HL-60/S4 (cell line): ENCODE measurements around the gene LRRFIP2.

Experiments
- in situ Hi-C: fragments of 300-500 bp; cut with MboI; formaldehyde crosslinking; loops from 2 replicates; pipeline ENCODE4 v1.14.3; 2022; ENCODE audit warnings: low sequenced_read_pairs

LRRFIP2 gene

DNA sequence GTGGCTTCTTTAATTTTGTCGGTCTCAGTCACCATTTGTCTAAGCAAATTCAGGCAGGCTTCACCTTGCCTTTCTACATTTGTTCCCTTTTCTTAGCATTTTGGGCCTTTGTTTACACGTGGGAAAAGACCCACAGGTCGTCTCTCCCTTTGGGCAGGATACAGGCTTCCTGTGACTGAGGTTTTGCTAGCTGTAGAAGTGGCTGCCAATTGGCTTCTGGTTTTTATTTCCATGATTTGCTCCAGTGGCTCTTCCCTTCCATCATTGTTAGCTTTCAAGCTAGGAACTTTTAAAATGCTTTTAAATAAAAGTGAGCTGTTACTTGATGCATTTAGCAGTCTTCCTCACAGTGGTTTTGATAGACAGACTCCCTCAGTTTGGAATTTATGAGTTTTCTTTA lies 143.8 kb downstream of the LRRFIP2 start:
- in situ Hi-C loops: no loop called here

DNA sequence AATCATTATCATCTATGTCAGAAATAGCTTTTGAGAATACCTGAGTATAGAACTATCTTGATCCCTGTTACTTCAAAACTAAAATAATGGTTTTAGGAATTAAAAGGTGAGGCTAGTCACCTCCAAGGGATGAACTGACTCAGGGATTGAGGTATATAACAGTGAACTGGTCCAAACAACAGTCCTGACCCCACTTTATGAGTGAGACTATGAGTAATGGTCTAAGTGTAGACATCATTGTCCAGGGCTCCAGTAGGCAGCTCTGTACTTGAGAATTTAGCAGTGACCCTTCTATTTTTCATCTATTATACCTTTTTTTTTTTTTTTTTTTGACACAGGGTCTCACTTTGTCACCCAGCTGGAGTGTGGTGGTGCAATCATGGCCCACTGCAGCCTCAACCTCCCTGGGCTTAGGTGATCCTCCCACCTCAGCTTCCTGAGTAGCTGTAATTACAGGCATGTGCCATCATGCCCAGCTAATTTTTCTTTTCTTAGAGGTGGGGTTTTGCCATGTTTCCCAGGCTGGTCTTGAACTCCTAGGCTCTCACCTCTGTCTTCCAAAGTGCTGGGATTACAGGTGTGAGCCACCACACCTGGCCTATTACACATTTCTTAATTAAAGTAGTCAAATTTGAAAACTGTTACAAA lies 144.7 kb downstream of the LRRFIP2 start:
- in situ Hi-C loops: no loop called here

DNA sequence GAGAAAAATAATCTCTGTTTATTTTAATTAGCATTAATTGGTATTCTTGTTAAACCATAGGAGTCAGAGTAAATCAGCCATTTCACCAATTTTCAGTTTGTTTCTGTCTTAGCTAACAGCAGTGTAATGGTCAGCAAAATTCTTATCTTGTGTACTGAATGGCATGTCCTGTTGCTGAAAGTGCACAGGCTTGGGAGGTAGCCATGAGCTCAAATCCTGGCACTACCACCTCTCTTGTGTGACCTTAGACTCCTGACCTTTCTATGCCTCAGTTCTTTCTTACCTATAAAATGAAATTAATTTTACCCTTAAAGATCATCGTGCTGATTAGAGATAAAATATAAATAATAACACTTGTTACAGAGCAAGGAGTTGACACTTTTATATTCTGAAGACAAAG lies 145.3 kb downstream of the LRRFIP2 start:
- in situ Hi-C loops: no loop called here

DNA sequence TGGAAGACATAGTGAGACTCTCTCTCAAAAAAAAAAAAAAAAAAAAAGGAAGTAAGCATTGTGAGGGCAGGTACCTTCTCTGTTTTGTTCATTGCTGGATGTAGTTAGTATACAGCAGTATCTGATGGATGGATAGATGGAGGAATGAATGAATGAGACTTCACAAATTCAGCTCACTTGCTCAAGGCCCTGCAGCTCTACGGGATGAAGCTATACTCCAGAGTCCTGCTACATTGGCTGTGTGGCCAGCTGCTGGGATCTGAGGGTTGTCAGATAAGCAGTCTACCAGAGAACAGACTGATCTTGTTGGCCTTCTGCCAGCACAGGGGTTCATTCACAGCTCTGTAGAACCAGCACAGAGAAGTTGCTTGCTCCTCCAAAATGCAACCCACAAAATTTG lies 146.1 kb downstream of the LRRFIP2 start:
- in situ Hi-C loops: no loop called here

DNA sequence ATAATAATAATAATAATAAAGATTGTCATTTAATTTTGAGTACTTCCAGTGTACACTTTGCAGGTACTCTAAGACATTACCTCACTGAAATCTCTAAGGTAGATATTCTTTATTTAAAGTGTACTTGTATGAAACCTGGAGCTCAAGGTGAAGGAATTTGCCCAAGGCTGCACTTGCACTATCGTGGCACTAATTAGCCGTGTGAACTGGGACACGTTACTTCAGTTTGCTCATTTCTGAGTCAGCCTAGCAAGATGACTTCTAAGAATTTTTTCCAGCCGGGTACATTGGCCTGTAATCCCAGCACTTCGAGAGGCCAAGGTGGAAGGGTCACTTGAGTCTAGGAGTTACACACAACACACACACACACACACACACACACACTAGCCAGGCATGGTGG lies 147.5 kb downstream of the LRRFIP2 start:
- in situ Hi-C loops: no loop called here

DNA sequence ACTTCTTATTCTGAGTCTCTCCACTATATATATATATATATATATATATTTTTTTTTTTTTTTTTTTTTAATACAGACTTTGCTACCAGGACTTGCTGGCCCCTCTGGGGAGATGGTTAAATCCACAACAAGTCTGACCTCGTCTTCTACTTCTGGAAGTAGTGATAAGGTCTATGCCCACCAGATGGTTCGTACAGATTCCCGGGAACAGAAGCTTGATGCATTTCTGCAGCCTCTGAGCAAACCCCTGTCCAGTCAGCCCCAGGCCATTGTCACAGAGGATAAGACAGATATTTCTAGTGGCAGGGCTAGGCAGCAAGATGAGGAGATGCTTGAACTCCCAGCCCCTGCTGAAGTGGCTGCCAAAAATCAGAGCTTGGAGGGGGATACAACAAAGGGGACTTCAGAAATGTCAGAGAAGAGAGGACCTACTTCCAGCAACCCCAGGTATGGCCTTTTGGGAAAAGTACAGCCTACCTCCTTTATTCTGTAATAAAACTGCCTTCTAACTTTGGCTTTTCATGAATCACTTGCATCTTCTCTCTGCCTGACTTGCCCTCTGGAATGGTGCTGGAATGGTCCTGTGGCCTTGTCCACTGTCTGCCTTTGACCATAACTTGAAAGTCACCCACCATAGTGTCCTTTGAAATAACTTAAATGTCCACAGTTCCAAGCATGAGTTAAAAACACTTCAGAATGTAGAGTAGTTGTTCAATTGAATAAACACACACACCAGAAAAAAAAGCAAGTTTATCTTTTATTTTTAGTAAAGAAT lies 148.6 kb downstream of the LRRFIP2 start:
- in situ Hi-C loops: no loop called here

DNA sequence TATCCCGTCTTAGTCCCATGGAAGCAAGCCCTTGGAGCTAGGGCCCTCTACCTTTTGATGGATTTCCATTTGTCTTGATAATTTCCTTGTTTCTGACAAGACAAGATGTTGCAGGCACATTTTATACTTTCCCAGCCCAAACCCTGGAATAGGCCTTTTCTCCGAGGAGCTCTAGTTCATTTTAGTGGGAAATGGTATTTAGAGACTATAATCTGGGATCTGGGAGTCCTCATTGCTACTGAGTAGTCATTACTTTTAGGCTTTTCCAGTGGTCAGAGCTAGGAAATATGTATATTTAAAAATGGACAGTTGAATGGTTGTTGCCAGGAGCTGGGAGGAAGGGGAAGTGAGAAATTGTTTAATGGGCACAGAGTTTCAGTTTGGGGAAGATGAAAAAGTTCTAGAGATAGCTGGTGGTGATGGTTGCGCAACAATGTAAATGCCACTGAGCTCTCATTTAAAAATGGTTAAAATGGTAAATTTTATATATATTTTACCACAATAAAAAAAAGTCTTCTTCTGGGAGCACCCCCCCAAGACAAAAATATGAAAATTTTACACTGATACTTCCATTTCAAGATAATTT lies 149.5 kb downstream of the LRRFIP2 start:
- in situ Hi-C loops: no loop called here

DNA sequence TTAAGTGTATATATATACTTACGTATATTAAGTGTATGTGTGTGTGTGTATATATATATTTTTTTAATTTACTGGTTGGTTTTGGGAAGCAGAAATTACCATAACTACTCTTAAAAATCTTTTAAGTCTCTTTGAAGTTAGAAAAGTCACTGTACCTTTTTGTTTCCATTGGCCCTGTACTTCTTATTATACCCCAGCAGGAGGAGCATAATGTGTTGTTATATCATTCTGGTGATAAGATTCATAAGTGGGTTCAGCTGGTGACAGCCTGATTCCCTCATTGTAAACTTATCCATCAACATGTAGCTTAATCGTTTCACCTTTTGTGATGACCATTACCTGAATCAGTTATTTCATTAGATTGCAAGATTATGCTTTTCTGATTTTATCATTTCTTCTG lies 150.3 kb downstream of the LRRFIP2 start:
- in situ Hi-C loops: no loop called here

DNA sequence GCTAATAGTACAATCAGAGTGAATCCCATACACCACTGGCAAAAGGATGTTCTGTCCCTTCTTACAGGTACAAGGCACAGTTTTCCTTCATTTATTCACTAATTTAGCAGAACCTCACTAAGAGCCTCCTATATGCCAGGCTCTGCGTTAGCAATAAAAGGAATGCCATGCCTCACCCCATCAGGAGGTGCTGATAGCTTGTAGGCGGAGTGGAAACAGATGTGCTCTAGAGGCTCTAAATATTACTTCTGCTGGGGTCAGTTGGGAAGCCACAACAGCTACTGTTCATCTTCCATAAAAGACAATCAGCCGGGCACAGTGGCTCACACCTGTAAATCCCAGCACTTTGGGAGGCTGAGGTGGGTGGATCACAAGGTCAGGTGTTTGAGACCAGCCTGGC lies 156.7 kb downstream of the LRRFIP2 start:
- in situ Hi-C loops: no loop called here

DNA sequence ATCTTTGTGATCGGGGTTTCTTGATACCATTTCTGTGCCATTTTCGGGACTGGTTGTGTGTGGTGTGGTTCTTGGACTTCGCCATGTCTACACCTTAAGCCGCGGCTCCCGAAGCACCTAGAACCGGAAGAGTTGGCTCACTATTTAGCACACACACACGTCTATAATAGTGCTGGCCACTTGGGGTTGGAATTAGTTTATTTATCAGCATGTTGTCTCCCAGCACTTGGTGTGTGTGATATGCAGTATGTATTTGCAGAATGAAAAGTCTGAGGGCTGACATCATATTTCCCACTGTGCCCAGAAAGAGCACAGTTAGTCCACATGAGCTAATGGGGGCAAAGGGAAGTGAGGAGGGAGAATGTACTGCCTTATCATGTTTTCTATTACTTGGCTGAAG lies 157.5 kb downstream of the LRRFIP2 start:
- in situ Hi-C loops: no loop called here

DNA sequence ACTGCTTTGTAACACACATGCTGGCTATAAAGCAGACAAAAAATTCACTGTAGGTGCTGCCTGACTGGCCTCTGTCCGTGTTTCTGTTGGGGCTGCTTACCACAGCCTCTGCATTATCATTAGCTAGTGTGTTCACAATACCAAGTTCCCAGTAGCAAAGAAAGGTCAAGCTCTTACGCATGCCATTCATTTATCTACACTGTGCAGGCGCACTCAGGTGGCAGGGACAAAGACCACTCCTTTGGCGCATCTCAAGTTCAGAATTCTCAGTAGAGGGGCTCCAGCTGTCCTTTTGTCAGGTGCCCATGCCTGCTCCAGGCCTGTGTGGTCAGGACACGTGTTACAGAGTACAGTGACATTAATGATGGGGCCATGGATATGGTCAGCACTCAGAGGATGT lies 158.7 kb downstream of the LRRFIP2 start:
- in situ Hi-C loops: no loop called here

DNA sequence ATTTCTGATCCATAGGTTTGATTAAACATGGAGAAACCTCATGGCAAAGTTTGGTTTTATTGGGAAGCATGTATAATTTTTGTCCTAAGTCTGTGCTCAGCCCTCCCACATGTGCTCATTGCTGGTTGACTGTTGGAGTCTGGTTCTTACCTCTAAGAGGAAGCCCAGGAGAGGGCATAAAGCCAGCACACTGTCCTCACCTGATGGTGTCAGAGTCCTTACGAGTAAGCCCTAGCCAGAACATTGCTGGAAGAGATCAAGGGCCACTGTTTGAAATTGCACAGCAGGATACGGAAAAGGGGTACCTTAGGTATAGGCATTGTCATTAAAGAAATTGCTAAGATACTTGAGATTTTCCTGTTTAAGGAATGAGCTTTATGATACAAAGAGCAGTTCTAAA lies 159.8 kb downstream of the LRRFIP2 start:
- in situ Hi-C loops: no loop called here
